SK-N-SH treated with all-trans-retinoic acid at 6 μM for 48 hours (cell line): ENCODE results near the gene ACTR3.

Experiments used
- ATAC-seq: fragments of 200-7000 bp; cut with Tn5 transposase; 3 replicates; pipeline ENCODE4 v1.9.1; 2020; ENCODE audit warnings: mild to moderate bottlenecking, moderate library complexity
- ARNTL ChIP-seq: fragments of 450-650 bp; formaldehyde crosslinking; IDR thresholded peaks from 2 replicates; pipeline ENCODE4 v1.5.0; 2020; ENCODE audit warnings: low read depth, mild to moderate bottlenecking, moderate library complexity, borderline replicate concordance
- BACH2 ChIP-seq: fragments of 250-450 bp; sonication (Bioruptor Pico); IDR thresholded peaks from 2 replicates; pipeline ENCODE4 v1.9.0; 2021; ENCODE audit warnings: mild to moderate bottlenecking, borderline replicate concordance
- ESRRG ChIP-seq: fragments of 250-450 bp; sonication (Bioruptor Pico); IDR thresholded peaks from 2 replicates; pipeline ENCODE4 v1.6.1; 2021; ENCODE audit warnings: mild to moderate bottlenecking
- ISL1 ChIP-seq: fragments of 250-450 bp; sonication (Bioruptor Pico); IDR thresholded peaks from 2 replicates; pipeline ENCODE4 v2.1.2; 2022; ENCODE audit warnings: mild to moderate bottlenecking, moderate library complexity
- OSR1 ChIP-seq: fragments of 250-450 bp; sonication (Bioruptor Pico); IDR thresholded peaks from 2 replicates; pipeline ENCODE4 v1.8.0; 2022; ENCODE audit warnings: moderate library complexity, mild to moderate bottlenecking, inconsistent platforms
- PPARA ChIP-seq: fragments of 250-450 bp; sonication (Bioruptor Pico); IDR thresholded peaks from 2 replicates; pipeline ENCODE4 v1.5.0; 2020; ENCODE audit warnings: mild to moderate bottlenecking, borderline replicate concordance
- RARB ChIP-seq: fragments of 250-450 bp; sonication (Bioruptor Pico); IDR thresholded peaks from 2 replicates; pipeline ENCODE4 v1.8.0; 2021; ENCODE audit warnings: mild to moderate bottlenecking, moderate library complexity
- SNAI2 ChIP-seq: fragments of 250-450 bp; sonication (Bioruptor Pico); IDR thresholded peaks from 2 replicates; pipeline ENCODE4 v1.5.0; 2020; ENCODE audit warnings: mild to moderate bottlenecking, moderate library complexity
- TCF4 ChIP-seq: fragments of 250-450 bp; sonication (Bioruptor Pico); IDR thresholded peaks from 2 replicates; pipeline ENCODE4 v1.8.0; 2021; ENCODE audit warnings: mild to moderate bottlenecking, moderate library complexity, borderline replicate concordance
- TOX ChIP-seq: fragments of 250-450 bp; sonication (Bioruptor Pico); IDR thresholded peaks from 2 replicates; pipeline ENCODE4 v1.8.0; 2021; ENCODE audit warnings: mild to moderate bottlenecking, moderate library complexity, borderline replicate concordance
- ZC3H10 ChIP-seq: fragments of 250-450 bp; sonication (Bioruptor Pico); IDR thresholded peaks from 2 replicates; pipeline ENCODE4 v1.5.1; 2021; ENCODE audit warnings: mild to moderate bottlenecking, moderate library complexity
- ZFP3 ChIP-seq: fragments of 250-450 bp; sonication (Bioruptor Pico); IDR thresholded peaks from 2 replicates; pipeline ENCODE4 v1.5.0; 2020; ENCODE audit warnings: mild to moderate bottlenecking, moderate library complexity
- ZFP30 ChIP-seq: fragments of 450-650 bp; formaldehyde crosslinking; IDR thresholded peaks from 2 replicates; pipeline ENCODE4 v1.5.0; 2022; ENCODE audit warnings: mild to moderate bottlenecking, moderate library complexity
- ZNF565 ChIP-seq: fragments of 450-650 bp; formaldehyde crosslinking; conservative IDR thresholded peaks from 2 replicates; pipeline ENCODE4 v1.5.0; 2020; ENCODE audit warnings: low read depth, mild to moderate bottlenecking, moderate library complexity
- ZNF70 ChIP-seq: fragments of 450-650 bp; formaldehyde crosslinking; IDR thresholded peaks from 2 replicates; pipeline ENCODE4 v1.5.0; 2020; ENCODE audit warnings: mild to moderate bottlenecking, moderate library complexity
- ZNF8 ChIP-seq: fragments of 450-650 bp; formaldehyde crosslinking; IDR thresholded peaks from 2 replicates; pipeline ENCODE4 v1.5.0; 2020; ENCODE audit warnings: mild to moderate bottlenecking, moderate library complexity
- TF ChIP-seq, protein P1 (sequence below): fragments of 250-450 bp; sonication (Bioruptor Pico); IDR thresholded peaks from 2 replicates; pipeline ENCODE4 v1.8.0; 2021; ENCODE audit warnings: low read depth, mild to moderate bottlenecking, moderate library complexity, borderline replicate concordance
- TF ChIP-seq, protein P2 (sequence below): fragments of 250-450 bp; sonication (Bioruptor Pico); IDR thresholded peaks from 2 replicates; pipeline ENCODE4 v1.5.0; 2020; ENCODE audit warnings: mild to moderate bottlenecking, moderate library complexity
- TF ChIP-seq, protein P3 (sequence below): fragments of 250-450 bp; sonication (Bioruptor Pico); IDR thresholded peaks from 2 replicates; pipeline ENCODE4 v1.5.1; 2021; ENCODE audit warnings: mild to moderate bottlenecking, moderate library complexity
- TF ChIP-seq, protein P4 (sequence below): fragments of 250-450 bp; sonication (Bioruptor Pico); IDR thresholded peaks from 2 replicates; pipeline ENCODE4 v1.5.1; 2020; ENCODE audit warnings: low read depth, mild to moderate bottlenecking, moderate library complexity
- TF ChIP-seq, protein P5 (sequence below): fragments of 250-450 bp; sonication (Bioruptor Pico); IDR thresholded peaks from 2 replicates; pipeline ENCODE4 v1.8.0; 2020; ENCODE audit warnings: mild to moderate bottlenecking, moderate library complexity, borderline replicate concordance

ACTR3 gene

DNA sequence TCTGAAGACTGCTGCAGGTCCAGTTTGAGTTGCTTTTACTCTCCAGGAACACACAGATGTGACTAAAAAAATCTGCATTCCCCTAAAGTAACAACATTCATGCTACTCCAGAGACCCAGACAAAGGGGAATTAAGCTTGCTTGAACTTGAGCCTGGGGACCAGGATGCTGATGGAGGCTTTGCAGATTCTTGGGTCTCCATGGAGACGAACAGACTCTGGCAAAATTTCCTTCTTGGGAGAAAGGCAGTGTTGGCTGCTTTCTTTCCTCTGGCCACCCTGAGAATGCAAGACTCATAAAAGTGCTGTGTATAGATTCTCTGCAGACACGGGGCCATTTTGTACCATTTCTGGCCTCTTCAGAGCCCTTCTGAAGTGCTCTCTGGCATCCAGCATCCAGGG lies 112.0 kb downstream of the ACTR3 start:
- no peak for ATAC-seq
- TF ChIP-seq, protein P1, sequence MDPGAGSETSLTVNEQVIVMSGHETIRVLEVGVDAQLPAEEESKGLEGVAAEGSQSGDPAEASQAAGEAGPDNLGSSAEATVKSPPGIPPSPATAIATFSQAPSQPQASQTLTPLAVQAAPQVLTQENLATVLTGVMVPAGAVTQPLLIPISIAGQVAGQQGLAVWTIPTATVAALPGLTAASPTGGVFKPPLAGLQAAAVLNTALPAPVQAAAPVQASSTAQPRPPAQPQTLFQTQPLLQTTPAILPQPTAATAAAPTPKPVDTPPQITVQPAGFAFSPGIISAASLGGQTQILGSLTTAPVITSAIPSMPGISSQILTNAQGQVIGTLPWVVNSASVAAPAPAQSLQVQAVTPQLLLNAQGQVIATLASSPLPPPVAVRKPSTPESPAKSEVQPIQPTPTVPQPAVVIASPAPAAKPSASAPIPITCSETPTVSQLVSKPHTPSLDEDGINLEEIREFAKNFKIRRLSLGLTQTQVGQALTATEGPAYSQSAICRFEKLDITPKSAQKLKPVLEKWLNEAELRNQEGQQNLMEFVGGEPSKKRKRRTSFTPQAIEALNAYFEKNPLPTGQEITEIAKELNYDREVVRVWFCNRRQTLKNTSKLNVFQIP: no peak
- TF ChIP-seq ZNF70 (no peak), OSR1 (CRISPR knock-in tag) (no peak), TOX (no peak), ISL1 (no peak), BACH2 (CRISPR knock-in tag) (no peak), TCF4 (CRISPR knock-in tag) (no peak), PPARA (no peak), ZFP3 (CRISPR knock-in tag) (no peak), SNAI2 (CRISPR knock-in tag) (no peak), ZC3H10 (CRISPR knock-in tag) (no peak), ZNF8 (CRISPR knock-in tag) (no peak), RARB (CRISPR knock-in tag) (no peak), ZNF565 (no peak), ZFP30 (CRISPR knock-in tag) (no peak), ARNTL (CRISPR knock-in tag) (no peak)
- TF ChIP-seq, protein P2, sequence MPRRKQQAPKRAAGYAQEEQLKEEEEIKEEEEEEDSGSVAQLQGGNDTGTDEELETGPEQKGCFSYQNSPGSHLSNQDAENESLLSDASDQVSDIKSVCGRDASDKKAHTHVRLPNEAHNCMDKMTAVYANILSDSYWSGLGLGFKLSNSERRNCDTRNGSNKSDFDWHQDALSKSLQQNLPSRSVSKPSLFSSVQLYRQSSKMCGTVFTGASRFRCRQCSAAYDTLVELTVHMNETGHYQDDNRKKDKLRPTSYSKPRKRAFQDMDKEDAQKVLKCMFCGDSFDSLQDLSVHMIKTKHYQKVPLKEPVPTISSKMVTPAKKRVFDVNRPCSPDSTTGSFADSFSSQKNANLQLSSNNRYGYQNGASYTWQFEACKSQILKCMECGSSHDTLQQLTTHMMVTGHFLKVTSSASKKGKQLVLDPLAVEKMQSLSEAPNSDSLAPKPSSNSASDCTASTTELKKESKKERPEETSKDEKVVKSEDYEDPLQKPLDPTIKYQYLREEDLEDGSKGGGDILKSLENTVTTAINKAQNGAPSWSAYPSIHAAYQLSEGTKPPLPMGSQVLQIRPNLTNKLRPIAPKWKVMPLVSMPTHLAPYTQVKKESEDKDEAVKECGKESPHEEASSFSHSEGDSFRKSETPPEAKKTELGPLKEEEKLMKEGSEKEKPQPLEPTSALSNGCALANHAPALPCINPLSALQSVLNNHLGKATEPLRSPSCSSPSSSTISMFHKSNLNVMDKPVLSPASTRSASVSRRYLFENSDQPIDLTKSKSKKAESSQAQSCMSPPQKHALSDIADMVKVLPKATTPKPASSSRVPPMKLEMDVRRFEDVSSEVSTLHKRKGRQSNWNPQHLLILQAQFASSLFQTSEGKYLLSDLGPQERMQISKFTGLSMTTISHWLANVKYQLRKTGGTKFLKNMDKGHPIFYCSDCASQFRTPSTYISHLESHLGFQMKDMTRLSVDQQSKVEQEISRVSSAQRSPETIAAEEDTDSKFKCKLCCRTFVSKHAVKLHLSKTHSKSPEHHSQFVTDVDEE (CRISPR knock-in tag): no peak
- TF ChIP-seq, protein P3, sequence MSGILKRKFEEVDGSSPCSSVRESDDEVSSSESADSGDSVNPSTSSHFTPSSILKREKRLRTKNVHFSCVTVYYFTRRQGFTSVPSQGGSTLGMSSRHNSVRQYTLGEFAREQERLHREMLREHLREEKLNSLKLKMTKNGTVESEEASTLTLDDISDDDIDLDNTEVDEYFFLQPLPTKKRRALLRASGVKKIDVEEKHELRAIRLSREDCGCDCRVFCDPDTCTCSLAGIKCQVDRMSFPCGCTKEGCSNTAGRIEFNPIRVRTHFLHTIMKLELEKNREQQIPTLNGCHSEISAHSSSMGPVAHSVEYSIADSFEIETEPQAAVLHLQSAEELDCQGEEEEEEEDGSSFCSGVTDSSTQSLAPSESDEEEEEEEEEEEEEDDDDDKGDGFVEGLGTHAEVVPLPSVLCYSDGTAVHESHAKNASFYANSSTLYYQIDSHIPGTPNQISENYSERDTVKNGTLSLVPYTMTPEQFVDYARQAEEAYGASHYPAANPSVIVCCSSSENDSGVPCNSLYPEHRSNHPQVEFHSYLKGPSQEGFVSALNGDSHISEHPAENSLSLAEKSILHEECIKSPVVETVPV (CRISPR knock-in tag): no peak
- TF ChIP-seq, protein P4, sequence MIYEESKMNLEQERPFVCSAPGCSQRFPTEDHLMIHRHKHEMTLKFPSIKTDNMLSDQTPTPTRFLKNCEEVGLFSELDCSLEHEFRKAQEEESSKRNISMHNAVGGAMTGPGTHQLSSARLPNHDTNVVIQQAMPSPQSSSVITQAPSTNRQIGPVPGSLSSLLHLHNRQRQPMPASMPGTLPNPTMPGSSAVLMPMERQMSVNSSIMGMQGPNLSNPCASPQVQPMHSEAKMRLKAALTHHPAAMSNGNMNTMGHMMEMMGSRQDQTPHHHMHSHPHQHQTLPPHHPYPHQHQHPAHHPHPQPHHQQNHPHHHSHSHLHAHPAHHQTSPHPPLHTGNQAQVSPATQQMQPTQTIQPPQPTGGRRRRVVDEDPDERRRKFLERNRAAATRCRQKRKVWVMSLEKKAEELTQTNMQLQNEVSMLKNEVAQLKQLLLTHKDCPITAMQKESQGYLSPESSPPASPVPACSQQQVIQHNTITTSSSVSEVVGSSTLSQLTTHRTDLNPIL (CRISPR knock-in tag): no peak
- TF ChIP-seq, protein P5, sequence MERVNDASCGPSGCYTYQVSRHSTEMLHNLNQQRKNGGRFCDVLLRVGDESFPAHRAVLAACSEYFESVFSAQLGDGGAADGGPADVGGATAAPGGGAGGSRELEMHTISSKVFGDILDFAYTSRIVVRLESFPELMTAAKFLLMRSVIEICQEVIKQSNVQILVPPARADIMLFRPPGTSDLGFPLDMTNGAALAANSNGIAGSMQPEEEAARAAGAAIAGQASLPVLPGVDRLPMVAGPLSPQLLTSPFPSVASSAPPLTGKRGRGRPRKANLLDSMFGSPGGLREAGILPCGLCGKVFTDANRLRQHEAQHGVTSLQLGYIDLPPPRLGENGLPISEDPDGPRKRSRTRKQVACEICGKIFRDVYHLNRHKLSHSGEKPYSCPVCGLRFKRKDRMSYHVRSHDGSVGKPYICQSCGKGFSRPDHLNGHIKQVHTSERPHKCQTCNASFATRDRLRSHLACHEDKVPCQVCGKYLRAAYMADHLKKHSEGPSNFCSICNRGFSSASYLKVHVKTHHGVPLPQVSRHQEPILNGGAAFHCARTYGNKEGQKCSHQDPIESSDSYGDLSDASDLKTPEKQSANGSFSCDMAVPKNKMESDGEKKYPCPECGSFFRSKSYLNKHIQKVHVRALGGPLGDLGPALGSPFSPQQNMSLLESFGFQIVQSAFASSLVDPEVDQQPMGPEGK (CRISPR knock-in tag): no peak
- TF ChIP-seq, all 23 proteins: peak for 0

DNA sequence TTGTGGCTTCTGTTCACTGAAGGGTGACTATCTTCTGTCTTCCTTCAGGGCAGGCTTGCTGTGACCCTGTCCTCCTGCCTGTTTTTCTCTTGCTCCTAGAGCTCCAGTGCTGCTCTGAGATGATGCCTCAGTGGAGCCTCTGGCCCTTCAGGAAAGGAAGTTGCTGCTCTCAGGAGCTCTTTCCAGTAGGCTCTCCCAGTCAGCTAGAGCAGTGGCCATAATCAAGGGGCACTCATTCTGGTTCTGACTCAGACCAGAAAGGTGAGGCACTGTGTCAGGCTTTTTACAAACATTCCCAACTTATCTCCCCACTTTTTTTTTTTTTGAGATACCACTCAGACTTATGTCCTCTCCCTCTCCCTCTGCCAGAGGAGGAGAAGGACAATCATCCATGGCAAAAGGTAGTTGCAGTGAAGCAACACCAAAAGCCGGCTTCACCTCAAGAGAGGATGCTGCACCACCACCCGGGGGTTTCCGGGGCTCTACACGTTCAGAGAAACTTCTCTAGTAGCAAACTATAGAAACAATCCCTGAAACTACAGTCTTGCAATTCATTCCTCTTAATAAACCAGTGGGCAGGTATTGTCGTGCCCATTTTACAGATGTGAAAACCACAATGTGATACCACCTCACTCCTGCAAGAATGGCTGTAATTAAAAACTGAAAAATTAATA lies 115.4 kb downstream of the ACTR3 start:
- no peak for ATAC-seq
- TF ChIP-seq ESRRG (CRISPR knock-in tag): no peak
- TF ChIP-seq RARB (CRISPR knock-in tag): no peak
- no peak for TF ChIP-seq ZFP30 (CRISPR knock-in tag)
- no peak for TF ChIP-seq ZFP3 (CRISPR knock-in tag)
- TF ChIP-seq, protein P1: no peak
- TF ChIP-seq, protein P3 (CRISPR knock-in tag): no peak
- TF ChIP-seq, protein P5 (CRISPR knock-in tag): no peak
- no peak for TF ChIP-seq OSR1 (CRISPR knock-in tag)
- TF ChIP-seq, protein P2 (CRISPR knock-in tag): no peak
- no peak for TF ChIP-seq ZC3H10 (CRISPR knock-in tag)
- TF ChIP-seq ARNTL (CRISPR knock-in tag): no peak
